OCI-LY1 (cell line): ENCODE measurements around the gene ERAP2.

ENCODE experiments used
- H2AFZ ChIP-seq: fragments of 200-600 bp; sonication (generic), shearing (Covaris generic); 2 replicates; pipeline ENCODE4 v1.6.0; 2014; ENCODE audit warnings: antibody characterized with exemption, mild to moderate bottlenecking, low read length
- H3F3A ChIP-seq: fragments of 200-600 bp; sonication (generic), shearing (Covaris generic); 2 replicates; pipeline ENCODE4 v1.6.0; 2014; ENCODE audit warnings: mild to moderate bottlenecking, antibody characterized with exemption, low read length, moderate library complexity; ENCODE audit not compliant: insufficient read depth
- H3K27ac ChIP-seq: fragments of 200-600 bp; sonication (generic); 2 replicates; pipeline ENCODE4 v1.5.1; 2014; ENCODE audit warnings: low read length, mixed run types, mild to moderate bottlenecking, low read depth; ENCODE audit not compliant: poor library complexity, severe bottlenecking
- H3K27me3 ChIP-seq: fragments of 200-600 bp; sonication (generic); 2 replicates; pipeline ENCODE4 v1.6.0; 2014; ENCODE audit warnings: antibody characterized with exemption, mild to moderate bottlenecking, low read length, moderate library complexity; ENCODE audit not compliant: insufficient read depth
- H3K36me3 ChIP-seq: fragments of 200-600 bp; sonication (generic); 2 replicates; pipeline ENCODE4 v1.6.1; 2014; ENCODE audit warnings: mild to moderate bottlenecking, antibody characterized with exemption, low read length, moderate library complexity, mixed read lengths; ENCODE audit not compliant: insufficient read depth
- H3K4me1 ChIP-seq: fragments of 200-600 bp; sonication (generic); 2 replicates; pipeline ENCODE4 v1.5.1; 2014; ENCODE audit warnings: mild to moderate bottlenecking, low read length, moderate library complexity; ENCODE audit not compliant: insufficient read depth, severe bottlenecking
- H3K4me2 ChIP-seq: fragments of 200-600 bp; sonication (generic), shearing (Covaris generic); 2 replicates; pipeline ENCODE4 v1.6.1; 2014; ENCODE audit warnings: low read length
- H3K4me3 ChIP-seq: fragments of 200-600 bp; sonication (generic); 2 replicates; pipeline ENCODE4 v1.5.1; 2014; ENCODE audit warnings: low read length, low read depth, mild to moderate bottlenecking, mixed read lengths; ENCODE audit not compliant: poor library complexity, severe bottlenecking
- H3K79me2 ChIP-seq: fragments of 200-600 bp; shearing (Covaris generic); 2 replicates; pipeline ENCODE4 v1.6.1; 2016; ENCODE audit warnings: mixed run types, low read length, mixed read lengths; ENCODE audit not compliant: insufficient read depth
- H3K9ac ChIP-seq: fragments of 200-600 bp; sonication (generic), shearing (Covaris generic); 2 replicates; pipeline ENCODE4 v1.6.1; 2014; ENCODE audit warnings: mild to moderate bottlenecking, low read length, mixed read lengths
- H3K9me2 ChIP-seq: fragments of 200-600 bp; sonication (generic), shearing (Covaris generic); 2 replicates; pipeline ENCODE4 v1.6.1; 2014; ENCODE audit warnings: low read depth, mild to moderate bottlenecking, low read length, mixed read lengths
- H3K9me3 ChIP-seq: fragments of 200-600 bp; shearing (Covaris generic); 2 replicates; pipeline ENCODE4 v1.6.1; 2014; ENCODE audit warnings: low read length, mixed read lengths
- H4K20me1 ChIP-seq: fragments of 200-600 bp; sonication (generic), shearing (Covaris generic); 2 replicates; pipeline ENCODE4 v1.6.0; 2016; ENCODE audit warnings: mild to moderate bottlenecking, low read length; ENCODE audit not compliant: insufficient read depth
- CTCF ChIP-seq: fragments of 200-600 bp; sonication (generic), shearing (Covaris generic); IDR thresholded peaks from 2 replicates; pipeline ENCODE4 v1.5.1; 2017; ENCODE audit warnings: mild to moderate bottlenecking, antibody characterized with exemption, low read length, moderate library complexity, mixed read lengths
- EZH2 ChIP-seq: fragments of 200-600 bp; sonication (generic), shearing (Covaris generic); IDR thresholded peaks from 2 replicates; pipeline ENCODE4 v1.8.0; 2017; ENCODE audit warnings: borderline replicate concordance, mixed run types, mild to moderate bottlenecking, antibody characterized with exemption, low read length, moderate library complexity, mixed read lengths

Gene ERAP2

DNA sequence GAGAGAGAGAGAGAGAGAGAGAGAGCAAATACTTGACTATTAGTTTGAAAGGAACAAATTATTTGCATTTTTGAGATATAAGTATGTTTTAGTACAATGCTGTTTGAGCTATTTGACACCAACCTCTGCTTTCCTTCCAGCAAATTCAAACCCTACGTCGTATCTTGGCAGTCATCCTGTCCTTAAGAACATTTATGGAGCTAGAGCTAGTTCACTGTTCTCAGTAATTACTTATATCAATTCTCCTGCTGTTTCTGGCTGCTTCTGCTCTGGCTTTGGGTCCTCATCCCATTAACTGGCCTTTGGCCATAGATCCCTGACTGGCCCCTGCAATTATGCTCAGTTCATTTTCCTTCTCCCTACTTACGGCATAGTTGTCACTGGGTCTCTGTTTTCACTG, 19.9 kb upstream of the ERAP2 start:
- H4K20me1 ChIP-seq: no peaks in the 10 kb centered on the region
- no peaks in the 10 kb centered on the region for H3K9me2 ChIP-seq
- H3K27ac ChIP-seq: no peak overlapping the region
- H3K9ac ChIP-seq: no peak overlapping the region
- no peaks in the 10 kb centered on the region for H3K27me3 ChIP-seq
- no peaks in the 10 kb centered on the region for H3F3A ChIP-seq
- H3K4me1 ChIP-seq: peaks cover 10% of the 10 kb centered on the region
- H3K4me3 ChIP-seq: no peak overlapping the region
- no peak overlapping the region for H3K4me2 ChIP-seq
- H3K36me3 ChIP-seq: no peaks in the 10 kb centered on the region
- H3K9me3 ChIP-seq: no peaks in the 10 kb centered on the region
- TF ChIP-seq CTCF (no peak), EZH2 (no peak)
- H3K79me2 ChIP-seq: no peaks in the 10 kb centered on the region
- H2AFZ ChIP-seq: no peak overlapping the region

- Histone ChIP-seq H3K9ac (no peak overlapping the region), H2AFZ (no peak overlapping the region), H3K36me3 (no peaks in the 10 kb centered on the region), H3K4me1 (peaks cover 11% of the 10 kb centered on the region), H4K20me1 (no peaks in the 10 kb centered on the region), H3K4me3 (no peak overlapping the region), H3F3A (no peaks in the 10 kb centered on the region), H3K9me3 (no peaks in the 10 kb centered on the region), H3K9me2 (no peaks in the 10 kb centered on the region), H3K27ac (no peak overlapping the region), H3K27me3 (no peaks in the 10 kb centered on the region), H3K79me2 (no peaks in the 10 kb centered on the region), H3K4me2 (no peak overlapping the region)
- no peak for TF ChIP-seq EZH2
Observed at GRCh38 chr5:96857454-96857853, 18.8 kb upstream of the ERAP2 start.

GRCh38 chr5:96857924-96858323, 18.4 kb upstream of the ERAP2 start:
- Histone ChIP-seq H3K4me3 (no peak overlapping the region), H3K4me1 (peaks cover 11% of the 10 kb centered on the region), H3K9me2 (no peaks in the 10 kb centered on the region), H3K36me3 (no peaks in the 10 kb centered on the region), H3K9ac (no peak overlapping the region), H2AFZ (no peak overlapping the region), H4K20me1 (no peaks in the 10 kb centered on the region), H3K27me3 (no peaks in the 10 kb centered on the region), H3K9me3 (no peaks in the 10 kb centered on the region), H3F3A (no peaks in the 10 kb centered on the region), H3K27ac (no peak overlapping the region), H3K4me2 (no peak overlapping the region), H3K79me2 (no peaks in the 10 kb centered on the region)
- no peak for TF ChIP-seq EZH2
- no peak for TF ChIP-seq CTCF

DNA sequence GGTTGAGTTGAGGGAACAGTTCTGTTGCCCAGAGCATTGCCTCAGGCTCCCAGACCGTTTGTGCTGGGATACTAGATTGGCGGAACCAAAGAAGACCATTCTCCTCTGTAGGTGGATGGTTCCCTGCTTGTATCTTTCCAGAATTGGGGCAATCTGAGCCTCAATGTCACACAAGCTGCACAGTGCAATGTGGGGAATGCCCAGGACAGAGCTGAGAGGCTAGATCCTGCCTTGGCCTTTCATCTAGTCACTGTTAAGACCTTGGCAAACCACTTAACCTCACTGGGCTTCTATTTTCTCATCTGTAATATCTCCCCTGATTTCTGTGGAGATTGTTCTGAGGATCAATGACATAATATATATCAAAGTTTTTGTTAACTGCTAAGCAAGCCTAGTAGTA, 16.9 kb upstream of the ERAP2 start:
- Histone ChIP-seq H2AFZ (no peak overlapping the region), H3K9me3 (no peaks in the 10 kb centered on the region)

More for the DNA sequence above, 16.9 kb upstream of the ERAP2 start:
- Histone ChIP-seq H3K4me3 (no peak overlapping the region), H3K27ac (no peak overlapping the region), H3K4me1 (peaks cover 11% of the 10 kb centered on the region), H3K79me2 (no peaks in the 10 kb centered on the region), H3K9me2 (no peaks in the 10 kb centered on the region), H3K36me3 (no peaks in the 10 kb centered on the region), H3K27me3 (no peaks in the 10 kb centered on the region), H3K9ac (no peak overlapping the region), H3K4me2 (no peak overlapping the region), H3F3A (no peaks in the 10 kb centered on the region), H4K20me1 (no peaks in the 10 kb centered on the region)
- no peak for TF ChIP-seq CTCF
- no peak for TF ChIP-seq EZH2
